NCI-H1694 (cell line): ENCODE data around the gene MRPL16.
"Not testable (repeated sequence)": the region's sequence is repeated elsewhere in the genome, so short reads cannot be mapped to it uniquely, and the experiment has no call there.

Source experiments
- DNase-seq: peaks from one replicate; lab custom pipeline; 2025; lab: John Stamatoyannopoulos, UW

MRPL16 gene

DNA sequence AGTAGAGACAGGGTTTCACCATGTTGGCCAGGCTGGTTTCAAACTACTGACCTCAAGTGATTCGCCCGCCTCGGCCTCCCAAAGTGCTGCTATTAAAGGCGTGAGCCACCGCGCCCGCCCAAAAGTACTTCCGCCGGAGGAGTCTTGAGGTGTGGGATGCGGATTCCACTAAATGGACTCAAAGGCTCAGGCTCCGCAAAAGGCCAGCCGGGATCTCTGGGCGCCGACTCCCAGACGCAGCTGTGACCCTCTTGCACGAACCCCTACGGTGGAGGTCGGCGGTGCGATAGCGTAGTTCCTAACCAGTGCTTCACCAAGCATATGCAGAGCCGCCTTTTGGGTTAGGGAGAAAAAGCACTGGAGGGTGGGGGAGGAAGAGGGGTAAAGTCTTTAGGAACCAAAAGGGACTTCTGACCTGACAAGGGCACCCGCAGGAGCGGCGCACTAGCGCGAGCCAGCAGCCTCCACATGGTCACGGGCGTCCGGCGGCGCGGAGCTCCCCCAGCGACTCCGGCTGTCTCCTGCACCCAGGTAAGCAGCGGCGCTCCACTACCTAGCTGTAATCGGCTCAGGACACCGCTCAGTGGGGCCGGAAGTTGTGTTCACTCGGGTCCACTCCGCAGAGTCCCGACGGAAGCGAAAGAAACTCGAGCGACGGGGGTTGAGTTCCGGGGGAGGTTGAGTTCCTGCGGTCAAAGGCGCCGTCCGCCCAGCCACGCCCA lies at the start of gene MRPL16:
Gene MRPL16, minus strand, starts transcription at position 590 of the 722 bp plus-strand sequence. Its CDS starts 120 bp downstream, at position 470.
- DNase-seq: peak; percentile 44

DNA sequence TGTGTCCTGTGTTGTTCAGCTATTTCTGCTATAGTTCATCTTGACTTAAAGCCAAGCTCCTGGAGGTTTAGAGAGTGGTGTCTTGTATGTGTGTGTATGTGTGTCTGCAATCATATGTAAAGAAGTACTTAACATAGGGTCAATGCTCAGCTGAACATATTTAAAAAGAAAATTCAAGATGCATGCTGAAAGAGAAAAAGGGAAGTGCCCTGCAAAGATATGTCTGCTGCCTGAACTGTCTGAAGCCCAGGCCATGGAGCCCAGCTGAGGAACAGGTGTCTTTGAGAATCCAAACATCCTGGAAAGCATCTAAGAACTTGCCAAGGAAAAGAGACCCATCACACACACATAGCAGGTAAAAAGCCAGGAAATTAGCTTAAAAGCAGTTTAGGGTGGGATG lies 49.1 kb upstream of the MRPL16 start:
- no peak for DNase-seq

DNA sequence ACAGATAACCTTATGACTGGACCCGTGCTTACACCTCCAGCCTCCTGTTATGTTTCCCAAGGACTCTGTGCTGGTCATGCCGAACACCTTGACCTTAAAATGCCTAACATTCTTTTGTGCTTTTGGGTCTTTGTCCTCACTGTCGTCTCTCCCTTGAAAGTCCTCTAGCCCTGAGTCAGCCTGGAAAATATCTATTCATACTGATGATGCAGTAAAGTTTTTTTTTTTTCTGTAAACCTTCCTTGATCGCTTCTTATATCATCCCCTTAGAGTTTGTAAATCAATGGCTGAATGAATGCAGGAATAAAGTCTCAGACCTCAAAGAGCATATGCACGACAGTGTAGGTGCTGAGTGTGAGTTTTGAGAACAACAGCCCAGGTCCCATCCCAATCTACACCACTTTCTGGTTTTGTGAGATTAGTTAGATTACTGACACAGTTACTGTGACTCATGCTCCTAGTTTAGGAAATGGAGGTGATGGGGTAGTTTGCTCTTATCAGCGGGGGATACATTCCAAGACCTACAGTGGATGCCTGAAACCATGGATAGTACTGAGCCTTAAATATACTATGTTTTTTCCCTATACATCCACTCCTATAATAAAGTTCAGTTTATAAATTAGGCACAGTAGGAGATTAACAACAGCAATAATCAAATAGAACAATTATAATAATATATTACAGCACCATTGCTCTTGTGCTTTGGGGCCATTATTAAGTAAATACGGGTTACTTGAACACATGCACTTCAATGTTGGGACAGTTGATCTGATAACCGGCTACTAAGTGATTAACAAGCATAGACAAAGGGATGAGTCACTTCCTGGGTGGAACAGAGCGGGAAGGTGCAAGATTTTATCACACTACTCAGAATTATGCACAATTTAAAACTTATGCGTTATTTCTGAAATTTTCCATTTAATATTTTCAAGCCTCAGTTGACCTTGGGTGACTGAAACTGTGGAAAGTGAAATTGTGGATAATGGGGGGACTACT lies 47.2 kb upstream of the MRPL16 start:
- DNase-seq: no peak

DNA sequence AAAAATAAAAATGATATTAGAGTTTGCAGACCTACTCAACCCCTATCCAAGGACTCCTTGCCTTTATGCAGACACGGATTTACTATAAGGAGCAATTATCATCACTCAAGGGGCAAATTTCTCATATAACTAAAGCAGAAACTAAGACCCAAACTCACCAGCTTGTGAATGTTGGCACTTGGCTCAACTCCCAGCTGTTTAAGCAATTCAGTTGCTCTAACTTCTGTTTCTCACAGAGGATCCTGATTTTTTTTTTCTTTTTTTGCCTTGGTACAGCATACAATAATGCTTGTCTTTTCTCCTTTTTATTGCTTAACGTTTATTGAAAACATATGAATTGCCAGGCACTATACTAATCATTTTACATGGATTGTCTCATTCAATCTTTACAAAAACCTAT lies 44.3 kb upstream of the MRPL16 start:
- no peak for DNase-seq

DNA sequence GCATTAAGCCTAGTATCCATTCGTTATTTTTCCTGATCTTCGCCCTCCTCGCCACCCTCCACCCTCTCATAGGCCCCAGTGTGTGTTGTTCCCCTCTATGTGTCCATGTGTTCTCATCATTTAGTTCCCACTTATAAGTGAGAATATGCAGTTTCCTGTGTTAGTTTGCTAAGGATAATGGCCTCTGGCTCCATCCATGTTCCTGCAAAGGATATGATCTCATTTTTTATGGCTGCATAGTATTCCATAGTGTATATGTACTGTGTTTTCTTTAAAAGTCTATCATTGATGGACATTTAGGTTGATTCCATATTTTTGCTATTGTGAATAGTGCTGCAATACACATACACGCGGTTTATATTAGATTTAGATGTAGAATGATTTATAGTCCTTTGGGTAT lies 40.8 kb upstream of the MRPL16 start:
- not testable (repeated sequence) for DNase-seq

DNA sequence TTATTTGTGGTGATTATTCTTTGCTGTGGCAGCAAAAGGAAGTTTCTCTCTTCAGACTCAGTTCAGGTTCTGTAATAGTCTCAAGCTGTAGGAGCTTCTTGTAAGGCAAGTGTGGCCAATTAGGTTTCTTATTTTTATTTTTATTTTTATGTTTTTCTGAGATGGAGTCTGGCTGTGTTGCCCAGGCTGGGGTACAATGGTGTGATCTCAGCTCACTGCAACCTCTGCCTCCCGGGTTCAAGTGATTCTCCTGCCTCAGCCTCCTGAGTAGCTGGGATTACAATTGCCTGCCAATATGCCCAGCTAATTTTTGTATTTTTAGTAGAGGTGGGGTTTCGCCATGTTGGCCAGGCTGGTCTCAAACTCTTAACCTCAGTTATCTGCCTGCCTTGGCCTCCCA lies 39.0 kb upstream of the MRPL16 start:
- not testable (repeated sequence) for DNase-seq

DNA sequence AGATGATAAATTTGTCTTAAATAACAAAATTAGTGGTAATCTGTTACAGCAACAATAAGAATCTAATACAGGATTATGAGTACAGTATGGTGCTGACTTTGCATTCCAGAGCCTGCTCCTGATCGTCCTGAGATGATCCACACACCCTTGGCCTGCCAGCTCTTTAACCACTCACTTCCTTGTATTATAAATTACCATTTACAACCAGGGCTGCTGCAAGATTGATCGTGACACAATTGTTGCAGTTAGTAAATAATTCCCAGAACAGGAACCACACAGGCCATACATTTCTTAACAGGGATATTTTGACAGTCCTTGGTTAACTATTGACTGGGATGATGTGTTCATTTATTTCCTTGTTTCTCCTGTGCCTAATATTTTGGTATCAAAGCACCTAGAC lies 38.6 kb upstream of the MRPL16 start:
- no peak for DNase-seq

DNA sequence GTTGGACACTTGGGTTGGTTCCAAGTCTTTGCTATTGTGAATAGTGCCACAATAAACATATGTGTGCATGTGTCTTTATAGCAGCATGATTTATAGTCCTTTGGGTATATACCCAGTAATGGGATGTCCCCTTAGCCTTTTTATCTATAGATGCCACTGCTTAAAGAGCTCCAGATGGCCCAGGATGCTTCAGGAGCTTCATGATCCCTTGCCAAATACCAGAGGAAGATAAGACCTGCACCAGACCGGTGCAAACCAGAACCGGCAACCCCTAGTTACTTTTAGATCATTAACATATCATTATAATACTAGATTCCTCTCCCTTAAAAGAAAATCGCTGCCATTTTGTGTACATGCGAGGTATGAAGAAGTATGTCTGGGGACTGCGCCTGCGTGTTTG lies 37.9 kb upstream of the MRPL16 start:
- not testable (repeated sequence) for DNase-seq

DNA sequence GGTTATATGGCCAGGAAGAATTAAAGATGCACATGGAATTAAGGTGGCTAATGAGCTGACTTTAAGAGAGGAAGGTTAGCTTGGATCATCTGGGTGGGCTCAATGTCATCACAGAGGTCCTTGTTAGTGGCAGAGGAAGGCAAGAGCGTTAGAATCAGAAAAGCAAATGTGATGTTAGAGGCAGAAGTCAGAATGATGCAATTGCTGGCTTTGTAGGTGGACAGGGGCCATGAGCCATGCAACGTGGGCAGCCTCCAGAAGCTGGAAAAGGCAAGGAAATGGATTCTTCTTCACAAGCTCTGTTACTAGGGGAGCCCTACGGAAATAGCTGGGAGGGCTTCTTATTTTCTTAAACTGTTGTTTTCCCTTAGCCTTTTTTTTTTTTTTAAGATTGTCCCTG lies 37.0 kb upstream of the MRPL16 start:
- no peak for DNase-seq

DNA sequence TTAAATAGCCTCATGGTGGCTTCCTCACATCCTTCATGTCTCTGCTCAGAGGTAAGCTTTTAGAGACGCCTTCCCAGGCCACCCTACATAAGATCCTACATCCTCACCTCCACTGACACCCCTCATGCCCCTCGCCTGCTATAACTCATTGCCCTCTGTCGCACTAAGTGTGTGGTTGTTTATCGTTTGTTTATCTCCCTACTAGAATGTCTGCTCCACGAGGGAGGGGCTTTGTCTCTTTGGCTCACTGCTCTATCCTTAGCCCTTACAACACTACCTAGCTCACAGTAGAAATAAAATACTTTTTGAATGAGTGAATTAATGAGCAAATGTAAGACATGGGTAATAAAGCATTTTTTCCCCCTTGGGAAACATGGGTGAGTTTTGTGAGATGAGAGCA lies 36.0 kb upstream of the MRPL16 start:
- DNase-seq: no peak

DNA sequence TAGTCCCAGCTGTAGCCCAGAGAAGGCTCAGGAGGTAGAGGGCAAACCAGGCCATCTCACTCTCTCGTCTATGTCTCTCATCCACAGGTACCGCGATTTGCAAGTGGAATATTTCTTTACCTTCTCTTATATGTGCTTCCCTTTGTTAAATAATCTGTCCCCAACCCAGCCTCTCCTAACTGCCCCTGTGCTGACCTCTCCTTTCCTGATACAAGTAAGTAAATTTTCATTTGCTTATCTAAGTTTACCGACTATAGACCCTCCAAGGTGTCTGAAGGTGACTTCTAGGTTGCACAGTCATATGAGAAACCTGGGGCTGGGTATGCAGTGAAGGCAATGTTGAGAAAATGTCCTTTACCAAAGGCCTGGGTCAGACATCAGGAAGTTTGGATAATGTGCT lies 34.8 kb upstream of the MRPL16 start, which contains the start of gene CBLIF:
Gene CBLIF, minus strand, starts transcription at position 101 of the 400 bp plus-strand sequence. Its CDS starts 46 bp downstream, at position 55.
- no peak for DNase-seq

DNA sequence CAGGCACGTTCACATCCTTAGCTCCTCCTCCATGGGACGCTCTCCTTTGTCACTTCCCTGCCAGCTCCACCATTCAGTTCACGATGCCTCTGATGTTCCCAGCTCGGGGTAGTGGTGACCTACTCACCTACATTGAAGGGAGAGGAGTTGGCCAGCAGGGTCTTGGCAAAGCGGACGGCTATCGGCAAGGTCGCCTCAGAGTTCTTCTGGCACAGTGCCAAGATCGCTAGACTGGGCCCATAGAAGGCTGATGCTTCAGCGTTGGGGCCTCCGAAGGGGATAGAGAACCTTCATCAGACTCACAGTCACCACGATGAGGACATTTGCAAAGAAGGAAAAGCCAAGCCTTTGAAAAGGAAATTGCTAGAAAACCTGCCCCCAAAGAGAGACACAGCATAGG lies 31.7 kb upstream of the MRPL16 start:
- DNase-seq: no peak

DNA sequence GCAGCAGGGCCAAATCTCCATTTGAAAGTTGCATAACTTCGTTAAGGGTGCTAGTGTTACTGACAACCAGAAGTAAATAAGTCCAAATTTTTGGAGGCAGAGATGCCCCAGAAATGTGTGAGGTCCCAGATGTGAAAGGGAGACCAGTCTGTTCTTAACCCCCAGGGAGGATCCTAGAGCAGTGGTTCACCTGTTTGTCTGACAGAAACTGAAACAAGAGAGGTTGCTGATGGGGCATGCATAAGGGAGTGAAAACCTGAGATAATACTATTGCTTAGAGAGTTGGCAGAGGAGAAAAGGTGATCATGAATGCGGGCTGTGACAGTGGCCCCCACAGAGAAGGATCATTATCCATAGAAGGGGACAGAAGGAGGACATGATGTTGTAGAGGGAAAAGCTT lies 30.9 kb upstream of the MRPL16 start:
- no peak for DNase-seq

DNA sequence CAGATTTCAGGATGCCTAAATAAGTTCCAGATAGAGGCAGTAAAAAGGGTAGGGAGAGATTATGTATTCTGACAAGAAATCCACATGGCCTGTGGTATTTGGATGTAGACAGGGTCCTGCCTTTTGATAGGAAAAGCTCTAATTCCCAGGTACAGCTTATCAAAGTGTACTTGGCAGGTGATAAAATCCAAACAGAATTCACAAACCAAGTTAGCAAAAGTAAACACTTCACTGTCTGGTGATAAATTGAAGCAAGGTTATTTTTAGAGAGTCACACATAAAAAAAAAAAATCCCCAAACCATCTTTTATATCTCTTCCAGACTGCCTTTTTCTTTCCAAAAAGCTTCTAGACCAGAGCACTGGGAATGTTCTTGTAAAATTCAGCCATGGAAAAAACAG lies 29.0 kb upstream of the MRPL16 start:
- DNase-seq: no peak

DNA sequence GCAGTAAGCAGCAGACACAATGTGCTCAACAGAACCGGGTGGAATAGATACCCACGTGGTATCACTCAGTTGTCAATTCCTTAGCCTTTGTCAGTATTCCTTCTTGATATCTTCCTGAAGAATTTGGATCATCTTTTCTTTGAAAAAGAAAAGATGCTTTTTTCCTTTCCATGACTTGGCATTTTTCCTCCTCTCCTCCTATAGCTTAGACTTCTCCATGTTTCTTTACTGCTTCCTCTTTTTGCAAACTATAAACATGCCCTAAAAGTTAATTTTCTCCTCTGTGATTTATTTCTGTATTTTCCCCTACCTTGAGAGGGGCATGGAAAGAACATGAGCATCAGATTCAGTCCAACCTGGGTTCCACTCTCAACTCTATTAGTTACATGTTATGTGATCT lies 23.0 kb upstream of the MRPL16 start:
- DNase-seq: no peak

DNA sequence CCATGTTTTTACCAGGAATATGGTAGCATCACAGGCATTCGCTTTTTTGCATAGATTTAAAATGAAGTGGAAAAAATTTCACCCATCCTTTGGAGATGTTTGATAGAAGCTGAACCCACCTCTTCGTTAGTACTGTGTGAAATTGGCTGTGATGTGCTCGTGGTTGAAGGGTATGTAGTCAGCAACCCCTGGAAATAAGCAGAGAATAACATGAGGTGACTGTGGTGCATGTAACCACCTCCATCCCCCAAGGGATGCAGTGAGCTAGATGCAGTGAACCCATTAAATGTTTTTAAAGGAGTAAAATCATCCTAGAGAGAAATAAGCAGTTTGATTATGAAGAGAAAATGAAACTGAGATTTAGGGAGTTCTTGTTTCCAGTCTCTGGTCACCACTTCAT lies 18.8 kb upstream of the MRPL16 start:
- DNase-seq: no peak

DNA sequence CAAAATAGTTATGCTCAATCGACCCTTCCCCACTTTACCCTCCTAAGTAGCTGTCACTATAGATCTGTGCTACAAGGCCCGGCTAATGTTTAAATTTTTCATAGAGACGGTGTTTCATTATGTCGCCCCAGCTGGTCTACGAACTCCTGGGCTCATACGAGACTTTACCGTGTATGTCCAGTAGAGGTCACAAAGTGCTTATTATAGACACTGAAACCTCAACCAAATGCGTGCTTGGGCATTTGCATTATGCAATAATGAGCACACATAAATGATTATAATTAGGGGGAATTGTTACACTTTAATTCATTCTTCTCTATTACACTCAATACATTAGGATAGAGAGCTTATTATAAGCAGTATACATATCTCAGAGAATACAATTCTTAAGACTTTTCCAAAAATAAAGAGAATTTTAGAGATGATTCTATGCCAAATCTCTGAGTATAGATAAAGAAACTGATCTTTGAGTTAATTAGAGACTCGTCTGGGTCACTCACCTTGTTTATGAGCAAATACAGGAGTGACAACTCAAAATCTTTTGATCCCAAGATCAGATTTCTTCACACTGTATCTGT lies 12.5 kb upstream of the MRPL16 start:
- peak; percentile 7 for DNase-seq

DNA sequence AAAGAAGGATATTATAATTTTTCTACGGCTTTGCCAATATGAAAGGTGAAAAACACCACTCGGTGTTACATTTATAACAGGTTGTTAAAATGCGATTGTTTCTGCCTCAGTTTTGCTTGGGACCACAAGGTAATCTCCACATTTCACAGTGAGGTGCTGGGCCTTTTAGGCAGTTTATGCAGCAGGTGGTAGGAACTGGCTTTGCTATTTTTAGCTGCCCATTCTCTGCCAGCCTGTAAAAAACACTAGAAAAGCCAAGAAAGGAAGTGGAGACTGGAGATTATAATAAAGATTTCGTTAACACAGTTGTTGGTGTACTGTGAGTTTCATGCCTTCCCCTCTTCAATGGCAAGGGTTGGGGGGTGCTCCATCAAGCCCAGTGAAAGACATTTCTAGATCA lies 8.0 kb upstream of the MRPL16 start:
- DNase-seq: no peak

DNA sequence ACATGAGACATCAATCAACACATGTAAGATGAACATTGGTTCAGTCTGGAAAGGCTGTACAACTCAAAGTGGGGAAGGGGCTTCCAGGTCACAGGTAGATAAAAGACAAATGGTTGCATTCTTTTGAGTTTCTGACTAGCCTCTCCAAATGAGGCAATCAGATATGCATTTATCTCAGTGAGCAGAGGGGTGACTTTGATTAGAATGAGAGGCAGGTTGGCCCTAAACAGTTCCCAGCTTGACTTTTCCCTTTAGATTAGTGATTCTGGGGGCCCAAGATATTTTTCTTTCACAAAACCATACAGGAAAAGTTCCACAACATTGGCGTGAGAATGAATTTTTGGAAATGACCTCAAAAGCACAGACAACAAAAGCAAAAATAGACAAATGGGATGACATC lies 5.9 kb upstream of the MRPL16 start:
- DNase-seq: not testable (repeated sequence)

DNA sequence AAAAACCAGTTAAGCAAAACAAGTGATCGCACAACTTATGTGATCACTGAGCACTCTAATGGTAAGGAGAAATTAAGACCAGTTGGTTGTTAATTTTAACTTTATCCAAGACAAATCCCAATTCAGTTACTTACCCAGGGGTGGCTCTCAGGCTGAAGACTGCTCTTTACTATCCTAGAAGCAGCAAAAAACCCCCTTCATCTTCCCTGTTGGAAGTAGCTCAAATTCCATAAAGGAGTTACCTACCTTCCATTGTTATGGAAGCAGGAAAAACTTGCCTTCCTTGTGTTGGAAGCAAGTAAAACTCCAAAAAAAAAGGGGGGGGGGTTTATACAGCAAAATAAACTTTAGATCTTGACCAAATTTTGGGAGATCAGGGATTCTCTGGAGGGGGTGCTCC lies 5.2 kb upstream of the MRPL16 start:
- no peak for DNase-seq

DNA sequence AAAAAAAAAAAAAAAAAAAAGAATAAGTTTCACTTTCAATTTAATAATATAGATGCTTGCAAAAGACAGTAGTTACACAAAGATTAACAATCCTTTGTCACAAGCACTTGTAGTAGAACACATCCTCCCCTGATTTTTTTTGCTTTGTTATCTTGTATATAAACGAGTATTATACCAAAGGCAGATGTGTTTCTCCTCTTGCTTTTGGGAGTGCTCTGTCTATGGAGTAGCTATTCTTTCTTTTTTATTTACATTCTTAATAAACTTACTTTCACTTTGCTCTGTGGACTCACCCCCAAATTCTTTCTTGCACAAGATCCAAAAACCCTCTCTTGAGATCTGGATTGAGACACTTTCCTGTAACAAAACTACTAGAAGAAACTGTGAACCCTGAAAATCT lies 3.4 kb upstream of the MRPL16 start:
- no peak for DNase-seq

DNA sequence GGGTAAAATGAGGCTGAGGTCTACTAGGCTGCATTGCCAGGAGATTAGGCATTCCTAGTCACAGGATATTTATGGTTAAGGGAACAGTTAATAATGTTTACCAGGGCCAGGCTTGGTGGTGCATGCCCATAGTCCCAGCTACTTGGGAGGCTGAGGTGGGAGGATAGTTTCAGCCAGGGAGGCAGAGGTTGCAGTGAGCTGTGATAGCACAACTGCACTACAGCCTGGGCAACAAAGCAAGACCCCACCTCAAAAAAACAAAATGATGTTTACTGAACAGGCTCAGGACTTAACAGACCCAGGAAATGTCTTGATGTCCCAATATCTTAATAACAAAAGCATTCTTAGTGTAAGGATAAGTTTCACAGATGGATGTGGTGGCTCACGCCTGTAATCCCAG lies 2.8 kb upstream of the MRPL16 start:
- DNase-seq: no peak

DNA sequence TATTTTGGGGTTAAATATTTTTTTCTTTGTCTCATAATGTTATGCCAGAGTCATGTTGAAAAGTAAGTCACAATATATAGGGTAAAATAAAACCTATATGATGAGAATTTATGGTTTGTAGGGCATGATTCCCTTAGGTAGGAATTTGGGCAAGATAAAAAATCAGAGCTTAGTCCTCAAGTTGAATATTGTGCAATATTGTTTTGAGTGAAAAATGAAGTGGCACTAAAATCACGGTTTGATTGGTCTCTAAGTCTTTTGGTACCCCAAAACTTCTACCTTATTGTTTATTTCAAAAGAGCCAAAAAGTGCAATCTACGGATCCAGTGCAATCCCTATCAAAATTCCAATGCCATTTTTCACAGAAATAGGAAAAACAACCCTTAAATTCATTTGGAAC lies 1.6 kb upstream of the MRPL16 start:
- DNase-seq: no peak
